HG03354 (cell line): ENCODE measurements around the gene GJA3.

Experiments
- ATAC-seq: cut with Tn5 transposase; IDR thresholded peaks from one replicate; pipeline ENCODE4 v1.9.1; 2021; ENCODE audit warnings: mild to moderate bottlenecking; ENCODE audit not compliant: unreplicated experiment, poor library complexity, severe bottlenecking

The GJA3 gene

GRCh38 chr13:20185366-20186056, 24.7 kb upstream of the GJA3 start:
- no peak for ATAC-seq

- peak; percentile 79 for ATAC-seq
These were observed 21.5 kb upstream of the GJA3 start for GRCh38 chr13:20182231-20182846.

- no peak for ATAC-seq
These were observed 20.3 kb upstream of the GJA3 start for GRCh38 chr13:20181188-20181587.

DNA sequence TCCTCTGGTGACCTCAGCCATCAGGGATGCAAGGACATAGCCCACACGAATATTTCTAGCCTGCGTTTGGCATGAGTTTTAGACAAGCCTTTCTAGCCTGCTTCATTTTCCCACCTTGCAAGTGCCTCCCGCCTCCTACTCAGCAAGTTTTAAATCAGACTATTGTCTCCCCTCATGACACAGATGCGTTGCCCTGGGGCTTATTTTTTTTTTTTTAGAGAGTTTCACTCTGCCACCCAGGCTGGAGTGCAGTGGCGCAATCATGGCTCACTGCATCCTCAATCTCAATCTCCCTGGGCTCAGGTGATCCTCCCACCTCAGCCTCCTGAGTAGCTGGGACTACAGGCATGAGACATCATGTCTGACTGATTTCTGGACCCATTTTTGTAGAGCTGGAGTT, 17.3 kb upstream of the GJA3 start:
- no peak for ATAC-seq

DNA sequence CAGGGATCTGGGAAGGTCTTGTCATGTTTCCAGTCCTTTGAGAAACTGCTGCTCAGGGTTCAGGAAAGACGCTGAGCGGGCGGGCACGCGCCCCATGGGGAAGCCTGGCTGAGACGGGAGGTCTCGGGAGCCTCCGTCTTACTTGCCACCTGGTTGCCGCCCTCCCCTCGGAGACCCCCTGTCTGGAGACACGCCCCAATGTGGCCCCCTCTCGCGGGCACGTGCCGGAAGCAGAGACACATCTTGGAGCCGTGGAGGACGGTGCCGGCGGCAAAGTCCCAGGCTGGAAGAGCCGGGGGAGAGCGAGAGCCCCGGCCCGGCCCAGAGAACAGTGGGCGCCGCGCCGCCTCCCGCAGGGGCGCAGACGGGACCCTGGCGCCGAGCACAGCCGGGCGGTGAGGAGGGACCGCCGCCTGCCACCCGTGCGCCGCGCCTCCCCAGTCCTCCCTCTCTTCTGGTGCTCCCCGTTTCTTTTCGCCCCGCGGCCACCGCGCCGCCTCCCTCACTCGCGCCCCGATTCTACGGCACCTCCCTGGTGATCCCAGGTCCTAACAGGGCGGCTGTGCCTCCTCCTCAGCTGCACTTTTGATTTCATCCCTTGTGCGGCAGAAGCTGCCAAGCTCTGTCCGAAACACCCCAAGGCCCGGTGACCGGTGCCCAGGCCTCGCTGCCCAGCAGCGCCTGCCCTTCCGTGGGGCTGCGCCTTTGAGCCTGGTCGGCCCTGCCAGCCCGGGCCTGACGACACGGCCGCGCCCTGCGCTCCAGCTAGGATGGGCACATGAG, 16.4 kb upstream of the GJA3 start:
- no peak for ATAC-seq

- no peak for ATAC-seq
These were observed 15.2 kb upstream of the GJA3 start for GRCh38 chr13:20175907-20176652.

GRCh38 chr13:20175406-20175794, 14.5 kb upstream of the GJA3 start:
- no peak for ATAC-seq

GRCh38 chr13:20174656-20175405, 14.0 kb upstream of the GJA3 start:
- peak; percentile 93 for ATAC-seq

DNA sequence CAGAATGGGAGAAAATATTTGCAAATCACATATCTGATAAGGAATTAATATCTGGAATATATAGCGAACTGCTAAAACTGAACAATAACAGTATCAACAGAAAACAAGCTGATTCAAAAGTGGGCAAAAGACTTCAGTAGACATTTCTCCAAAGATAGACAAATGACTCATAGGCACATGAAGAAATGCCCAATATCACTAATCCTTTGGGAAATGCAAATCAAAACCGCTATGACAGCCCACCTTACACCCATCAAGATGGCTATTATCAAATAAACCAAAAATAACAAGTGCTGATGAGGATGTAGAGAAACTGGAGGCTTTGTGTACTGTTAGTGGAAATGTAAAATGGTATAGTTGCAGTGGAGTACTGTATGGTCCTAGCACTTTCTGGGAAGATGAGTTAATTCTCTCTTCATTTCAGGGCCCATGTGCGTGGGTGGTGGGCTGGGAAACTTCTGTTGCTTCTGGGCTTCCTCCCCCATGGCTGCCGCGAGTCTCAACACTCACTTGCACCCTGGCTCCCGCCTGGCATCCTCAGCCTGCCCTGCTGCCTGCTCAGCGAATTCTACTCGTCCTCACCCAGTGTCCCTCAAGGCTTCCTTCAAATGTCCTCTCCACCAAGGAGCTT, 12.4 kb upstream of the GJA3 start:
- ATAC-seq, result no peak

DNA sequence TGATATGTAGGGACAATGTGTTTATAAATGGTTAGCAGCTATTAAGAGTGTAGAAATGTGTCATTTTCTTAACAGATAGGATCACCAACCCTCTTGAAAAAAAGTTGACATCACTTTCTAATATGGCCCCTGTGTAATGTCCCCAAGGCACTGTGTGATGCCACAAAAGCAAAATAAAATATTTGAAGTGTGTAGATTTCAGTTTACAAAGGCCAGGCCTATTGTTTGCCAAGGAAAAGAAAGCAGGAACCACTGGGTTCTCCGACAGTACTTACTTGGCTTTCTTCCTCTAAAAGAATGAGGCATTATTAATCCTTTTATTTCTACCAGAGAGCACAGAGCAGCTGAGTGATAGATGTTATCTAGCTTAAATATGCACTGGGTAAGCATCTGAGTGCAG, 10.5 kb upstream of the GJA3 start:
- no peak for ATAC-seq

DNA sequence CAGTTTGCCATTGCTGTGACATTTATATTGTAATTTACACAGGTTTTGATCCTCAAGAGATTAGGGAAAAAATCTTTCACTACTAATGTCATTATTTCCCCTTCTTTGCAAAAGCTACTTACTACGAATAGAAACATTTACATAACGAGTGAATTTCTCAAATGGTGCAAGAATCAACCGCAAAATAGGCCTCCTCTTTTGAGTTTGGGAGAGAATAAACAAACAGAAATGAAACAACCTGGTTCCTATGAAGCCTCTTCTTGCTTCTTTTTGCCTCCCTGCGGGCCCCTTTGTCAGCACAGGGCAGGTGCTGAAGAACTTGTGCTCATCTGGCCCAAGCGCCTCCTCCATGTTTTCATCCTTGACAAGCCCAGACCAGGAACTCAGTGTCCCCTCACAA, 10.1 kb upstream of the GJA3 start:
- ATAC-seq, result no peak

DNA sequence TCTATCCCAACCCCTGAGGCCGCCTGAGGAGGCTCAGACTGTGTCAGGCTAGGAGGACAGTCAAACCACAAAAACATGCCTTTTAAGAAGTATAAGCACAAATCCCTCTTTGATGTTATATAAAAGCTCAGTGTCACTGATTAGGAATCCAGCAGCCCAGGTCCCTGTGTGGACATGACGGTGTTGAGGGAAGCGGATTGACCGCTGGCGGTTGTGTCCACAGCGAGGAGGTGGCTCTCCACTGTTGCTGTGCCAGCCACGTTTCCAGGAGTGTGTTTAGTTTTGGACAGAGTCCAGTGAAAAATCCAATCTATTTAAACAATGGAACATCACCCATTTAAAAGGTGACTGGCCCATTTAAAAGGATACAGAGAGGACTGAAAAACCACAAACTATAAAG, 7.5 kb upstream of the GJA3 start:
- ATAC-seq, result no peak

- ATAC-seq, result no peak
These were observed 4.8 kb upstream of the GJA3 start for GRCh38 chr13:20165417-20166257.

GRCh38 chr13:20161951-20162300, 1.1 kb upstream of the GJA3 start:
- ATAC-seq, result no peak

DNA sequence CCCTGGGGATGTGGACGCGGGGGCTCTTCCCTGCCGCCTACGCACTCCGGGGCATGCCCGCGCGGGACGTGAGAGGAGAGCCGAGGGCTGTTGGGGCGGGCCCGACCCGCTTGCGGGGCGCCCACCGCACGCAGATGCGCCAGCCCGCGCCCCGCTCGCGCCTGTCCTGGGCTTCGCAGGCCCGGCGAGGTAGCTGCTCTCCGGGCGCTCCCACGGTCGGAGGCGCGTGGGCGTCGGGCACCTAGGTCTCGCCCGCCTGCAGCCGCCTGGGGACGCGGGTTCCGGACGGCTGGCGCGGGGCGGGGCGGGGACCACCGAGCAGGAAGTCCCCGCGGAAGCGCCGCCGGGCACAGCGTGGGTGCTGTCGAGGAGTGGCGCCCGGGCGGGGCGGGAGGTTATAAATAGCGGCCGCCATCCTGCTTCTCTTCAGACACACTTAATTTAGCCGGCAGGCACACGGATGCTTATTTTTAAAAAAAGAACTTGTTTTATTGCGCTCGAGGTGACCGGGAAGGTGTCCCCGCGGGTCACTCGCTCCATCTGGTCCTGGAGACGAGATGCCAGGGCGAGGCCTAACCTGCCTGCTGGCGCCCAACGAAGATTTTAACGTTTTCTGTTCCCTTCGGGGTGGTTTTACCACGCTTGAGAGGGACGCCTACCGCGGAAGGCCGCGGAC, 561 bp upstream of the GJA3 start:
- ATAC-seq, result peak; percentile 59

DNA sequence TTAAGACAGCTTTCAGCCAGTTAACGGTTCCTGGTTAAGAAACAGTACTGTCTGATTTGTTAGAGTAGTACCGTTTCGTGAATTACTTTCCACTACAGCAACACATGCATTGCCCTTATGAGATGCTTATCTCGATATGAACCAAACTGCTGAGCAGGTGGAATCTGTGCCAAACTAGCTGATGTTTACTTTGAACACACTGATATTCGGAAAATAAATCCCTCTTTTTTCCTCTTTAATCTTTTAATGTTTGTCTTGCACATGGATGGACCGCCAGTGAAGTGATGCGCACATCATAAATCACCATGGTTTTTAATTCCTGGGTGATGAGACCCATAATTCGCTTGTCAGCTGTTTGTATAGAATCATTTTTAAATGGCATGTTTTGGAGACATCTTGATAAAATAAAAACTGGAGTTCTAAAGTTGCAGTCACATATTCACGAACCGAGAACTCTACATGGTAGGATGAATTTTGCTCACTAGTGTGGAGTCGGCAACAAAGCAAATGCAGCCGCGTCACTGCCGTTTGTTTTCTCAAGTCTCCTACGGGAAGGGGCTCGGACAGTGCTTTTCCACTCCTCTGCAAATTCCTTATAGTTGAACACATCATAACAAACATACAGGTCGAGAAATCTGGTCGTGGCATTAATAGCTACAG, 1.1 kb downstream of the GJA3 start:
- no peak for ATAC-seq

DNA sequence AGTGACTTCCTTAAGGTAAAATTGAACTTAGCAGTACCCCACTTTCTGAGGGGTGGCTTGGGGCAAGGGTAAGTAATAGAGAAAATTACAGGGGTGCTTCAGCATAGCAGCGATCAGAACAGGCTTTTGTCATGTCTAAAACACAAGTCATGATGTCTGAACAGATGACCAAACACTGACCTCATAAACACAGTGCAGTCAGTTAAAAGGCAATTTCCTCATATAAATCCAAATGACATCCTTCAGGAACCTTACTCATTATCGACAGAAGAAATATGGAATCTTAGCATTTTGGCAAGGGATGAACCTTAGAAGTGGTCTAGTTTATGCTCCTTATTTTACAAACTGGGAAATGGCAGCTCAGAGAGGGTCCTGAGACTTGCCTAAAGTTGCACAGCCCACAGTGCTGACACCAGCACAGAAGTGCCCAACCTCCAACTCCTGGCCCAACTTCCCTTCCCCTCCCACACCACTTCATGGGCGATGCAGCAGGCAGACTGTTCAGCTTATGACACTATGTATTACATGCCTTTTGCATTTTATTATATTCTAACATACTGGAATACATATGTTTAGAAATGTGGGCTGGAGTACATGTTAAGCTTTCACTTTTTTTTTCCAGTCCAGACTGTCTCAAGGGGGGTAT, 3.6 kb downstream of the GJA3 start:
- no peak for ATAC-seq
